ENCODE measurements around the gene ZNF669. TPM values are rescaled to one million over a fixed set of nuclear protein-coding genes. Genes with fewer than 3 reads are reported as not detected.

The ZNF669 gene
- polyA plus RNA-seq, 1 donor (not counting 4 experiments of a cell fraction or from before 2014, with no cell fraction given) = 4.5 TPM

GRCh38 chr1:247107694-247108093 lies 3.5 kb upstream of the ZNF669 start:
- Histone ChIP-seq H3K9ac (ENCODE audit: control insufficient read depth, extremely low read depth, insufficient read depth, low read length) (no peak overlapping the region), H4K20me1 (ENCODE audit: control insufficient read depth, extremely low read depth, insufficient read depth, low read length) (no peaks in the 10 kb centered on the region), H3K27ac (ENCODE audit: control insufficient read depth, insufficient read depth, low read length) (no peak overlapping the region), H3K79me2 (ENCODE audit: control insufficient read depth, insufficient read depth, low read length) (peaks cover 10% of the 10 kb centered on the region), H3K9me1 (ENCODE audit: control insufficient read depth, extremely low read depth, insufficient read depth, low read length) (no peaks in the 10 kb centered on the region), H3K4me2 (ENCODE audit: control insufficient read depth, extremely low read depth, insufficient read depth, low read depth, low read length) (no peak overlapping the region), H3K36me3 (ENCODE audit: control insufficient read depth in 2 of 2, extremely low read depth in 1 of 2, insufficient read depth in 2 of 2, low read length in 2 of 2) (no peaks in the 10 kb centered on the region), H3K27me3 (ENCODE audit: control insufficient read depth, extremely low read depth, insufficient read depth, low read length) (peaks cover 15% of the 10 kb centered on the region), H2AFZ (ENCODE audit: control insufficient read depth, low read length) (no peak overlapping the region), H3K9me3 (ENCODE audit: control insufficient read depth, low read depth, low read length) (no peaks in the 10 kb centered on the region), H3K4me3 (ENCODE audit: control insufficient read depth in 2 of 3, extremely low read depth in 1 of 3, insufficient read depth in 2 of 3, low read depth in 1 of 3, low read length in 3 of 3) (no peak overlapping the region), H3K4me1 (ENCODE audit: control insufficient read depth, extremely low read depth, insufficient read depth, low read length) (peaks cover 12% of the 10 kb centered on the region)
- no peak for DNase-seq (ENCODE audit: low read depth, low spot score)
- no peak for FAIRE-seq
- dilution Hi-C loops (cut with MboI; ENCODE audit: extremely low pct_ligation_motif_present, low sequenced_read_pairs) = no loop called here
- no peak for TF ChIP-seq EZH2 (IDR thresholded peaks at IDR 0.05; ENCODE audit: low read length)
- TF ChIP-seq CTCF (optimal IDR thresholded peaks at IDR 0.05 in 1 of 3, IDR thresholded peaks at IDR 0.05 in 1 of 3, conservative IDR thresholded peaks at IDR 0.05 in 1 of 3; ENCODE audit: extremely low read depth in 1 of 3, insufficient read depth in 2 of 3, low read length in 3 of 3) = no peak

- H3K4me3 ChIP-seq (ENCODE audit: control insufficient read depth in 2 of 3, extremely low read depth in 1 of 3, insufficient read depth in 2 of 3, low read depth in 1 of 3, low read length in 3 of 3) = no peak overlapping the region
- peaks cover 7% of the 10 kb centered on the region for H3K9me3 ChIP-seq (ENCODE audit: control insufficient read depth, low read depth, low read length)
- FAIRE-seq (no peak), DNase-seq (ENCODE audit: low read depth, low spot score) (no peak)
- peaks cover 8% of the 10 kb centered on the region for H3K4me1 ChIP-seq (ENCODE audit: control insufficient read depth, extremely low read depth, insufficient read depth, low read length)
- dilution Hi-C loops (cut with MboI; ENCODE audit: extremely low pct_ligation_motif_present, low sequenced_read_pairs) = no loop called here
- H3K79me2 ChIP-seq (ENCODE audit: control insufficient read depth, insufficient read depth, low read length) = peaks cover 17% of the 10 kb centered on the region
- H3K9ac ChIP-seq (ENCODE audit: control insufficient read depth, extremely low read depth, insufficient read depth, low read length) = no peak overlapping the region
- no peak overlapping the region for H3K4me2 ChIP-seq (ENCODE audit: control insufficient read depth, extremely low read depth, insufficient read depth, low read depth, low read length)
- H3K27ac ChIP-seq (ENCODE audit: control insufficient read depth, insufficient read depth, low read length) = no peak overlapping the region
- no peaks in the 10 kb centered on the region for H4K20me1 ChIP-seq (ENCODE audit: control insufficient read depth, extremely low read depth, insufficient read depth, low read length)
- no peaks in the 10 kb centered on the region for H3K9me1 ChIP-seq (ENCODE audit: control insufficient read depth, extremely low read depth, insufficient read depth, low read length)
- H2AFZ ChIP-seq (ENCODE audit: control insufficient read depth, low read length) = no peak overlapping the region
- H3K36me3 ChIP-seq (ENCODE audit: control insufficient read depth in 2 of 2, extremely low read depth in 1 of 2, insufficient read depth in 2 of 2, low read length in 2 of 2) = peaks cover 4 to 7% of the 10 kb centered on the region in 2 experiments
- TF ChIP-seq EZH2 (IDR thresholded peaks at IDR 0.05; ENCODE audit: low read length) (no peak), CTCF (optimal IDR thresholded peaks at IDR 0.05 in 1 of 3, IDR thresholded peaks at IDR 0.05 in 1 of 3, conservative IDR thresholded peaks at IDR 0.05 in 1 of 3; ENCODE audit: extremely low read depth in 1 of 3, insufficient read depth in 2 of 3, low read length in 3 of 3) (no peak)
- H3K27me3 ChIP-seq (ENCODE audit: control insufficient read depth, extremely low read depth, insufficient read depth, low read length) = peaks cover 7% of the 10 kb centered on the region
Measured at GRCh38 chr1:247105966-247106365, 1.8 kb upstream of the ZNF669 start.
